BE2C (cell line): Measurements from ENCODE around the gene SORCS1.

Experiments used
- DNase-seq: peaks from one replicate; pipeline ENCODE4 v3.0.0-alpha.2; 2020
- H3K27me3 ChIP-seq: fragments of 250-450 bp; sonication (Bioruptor Pico); 2 replicates; pipeline ENCODE4 v1.5.1; 2020; ENCODE audit warnings: mild to moderate bottlenecking
- H3K36me3 ChIP-seq: fragments of 250-450 bp; sonication (Bioruptor Pico); 2 replicates; pipeline ENCODE4 v1.5.1; 2020; ENCODE audit warnings: mild to moderate bottlenecking
- H3K4me1 ChIP-seq: fragments of 250-450 bp; sonication (Bioruptor Pico); 2 replicates; pipeline ENCODE4 v1.5.1; 2020
- H3K4me3 ChIP-seq: 2 replicates; pipeline ENCODE4 v1.5.1; 2011; ENCODE audit warnings: low read depth, low read length
- H3K9me3 ChIP-seq: fragments of 250-450 bp; sonication (Bioruptor Pico); 2 replicates; pipeline ENCODE4 v1.5.1; 2020
- CTCF ChIP-seq: IDR thresholded peaks from 2 replicates; pipeline ENCODE4 v1.5.1; 2012; ENCODE audit warnings: mild to moderate bottlenecking, low read depth, low read length

Gene SORCS1

GRCh38 chr10:106973716-106974115 lies 190.8 kb downstream of the SORCS1 start:
- H3K4me3 ChIP-seq: no peak overlapping the region
- H3K4me1 ChIP-seq: peaks cover 4% of the 10 kb centered on the region; the same call in 1 of the 2 replicates
- H3K9me3 ChIP-seq: no peaks in the 10 kb centered on the region
- TF ChIP-seq CTCF: no peak
- DNase-seq: no peak
- no peaks in the 10 kb centered on the region for H3K27me3 ChIP-seq
- H3K36me3 ChIP-seq: no peaks in the 10 kb centered on the region

GRCh38 chr10:106973288-106973687 lies 191.2 kb downstream of the SORCS1 start:
- Histone ChIP-seq H3K4me3 (no peak overlapping the region), H3K27me3 (no peaks in the 10 kb centered on the region), H3K4me1 (peaks cover 4% of the 10 kb centered on the region; the same call in 1 of the 2 replicates), H3K9me3 (no peaks in the 10 kb centered on the region), H3K36me3 (no peaks in the 10 kb centered on the region)
- peak; percentile 23 for DNase-seq
- TF ChIP-seq CTCF: no peak

- no peaks in the 10 kb centered on the region for H3K9me3 ChIP-seq
- no peak for DNase-seq
- no peak overlapping the region for H3K4me3 ChIP-seq
- no peaks in the 10 kb centered on the region for H3K27me3 ChIP-seq
- no peak for TF ChIP-seq CTCF
- H3K4me1 ChIP-seq: peaks cover 4% of the 10 kb centered on the region; the same call in 1 of the 2 replicates
- no peaks in the 10 kb centered on the region for H3K36me3 ChIP-seq
These were observed 192.1 kb downstream of the SORCS1 start for GRCh38 chr10:106972381-106972780.

- peaks cover 4% of the 10 kb centered on the region; the same call in 1 of the 2 replicates for H3K4me1 ChIP-seq
- no peaks in the 10 kb centered on the region for H3K27me3 ChIP-seq
- no peak for TF ChIP-seq CTCF
- no peak for DNase-seq
- H3K4me3 ChIP-seq: no peak overlapping the region
- no peaks in the 10 kb centered on the region for H3K9me3 ChIP-seq
- no peaks in the 10 kb centered on the region for H3K36me3 ChIP-seq
These were observed 193.1 kb downstream of the SORCS1 start for GRCh38 chr10:106971411-106971831.

GRCh38 chr10:106967452-106967851 lies 197.1 kb downstream of the SORCS1 start:
- H3K27me3 ChIP-seq: no peaks in the 10 kb centered on the region
- H3K4me1 ChIP-seq: no peaks in the 10 kb centered on the region
- TF ChIP-seq CTCF: no peak
- no peaks in the 10 kb centered on the region for H3K9me3 ChIP-seq
- no peak overlapping the region for H3K4me3 ChIP-seq
- no peak for DNase-seq
- H3K36me3 ChIP-seq: no peaks in the 10 kb centered on the region

- no peak for TF ChIP-seq CTCF
- peaks cover 14% of the 10 kb centered on the region; the same call in 1 of the 2 replicates for H3K4me1 ChIP-seq
- no peaks in the 10 kb centered on the region for H3K36me3 ChIP-seq
- no peak for DNase-seq
- H3K4me3 ChIP-seq: no peak overlapping the region
- H3K9me3 ChIP-seq: no peaks in the 10 kb centered on the region
- H3K27me3 ChIP-seq: no peaks in the 10 kb centered on the region
These were observed 203.7 kb downstream of the SORCS1 start for GRCh38 chr10:106960812-106961211.
